HG02798 (cell line): ENCODE data around the gene PRPF40B.
A peak's percentile ranks its signal among the peaks of the same experiment; 100 is the strongest.

Experiments used
- ATAC-seq: cut with Tn5 transposase; IDR thresholded peaks from one replicate; pipeline ENCODE4 v1.9.1; 2021; ENCODE audit warnings: mild to moderate bottlenecking; ENCODE audit not compliant: unreplicated experiment, poor library complexity

Gene PRPF40B

GRCh38 chr12:49654715-49655114, 31.4 kb downstream of the PRPF40B start:
- no peak for ATAC-seq

GRCh38 chr12:49655595-49656236, 32.4 kb downstream of the PRPF40B start:
- ATAC-seq: no peak

- ATAC-seq: no peak
Observed at GRCh38 chr12:49658276-49658675, 34.9 kb downstream of the PRPF40B start.

GRCh38 chr12:49659753-49660152, 36.4 kb downstream of the PRPF40B start:
- no peak for ATAC-seq

GRCh38 chr12:49661191-49661590, 37.8 kb downstream of the PRPF40B start:
- no peak for ATAC-seq

- no peak for ATAC-seq
Observed at GRCh38 chr12:49661746-49662145, 38.4 kb downstream of the PRPF40B start.

GRCh38 chr12:49662998-49663843, 39.9 kb downstream of the PRPF40B start:
- peak; percentile 72 for ATAC-seq

GRCh38 chr12:49664167-49664566, 40.8 kb downstream of the PRPF40B start:
- ATAC-seq: no peak

GRCh38 chr12:49664591-49665239, 41.4 kb downstream of the PRPF40B start:
- peak; percentile 73 for ATAC-seq

- ATAC-seq: no peak
Observed at GRCh38 chr12:49665384-49665783, 42.0 kb downstream of the PRPF40B start.

- no peak for ATAC-seq
Observed at GRCh38 chr12:49666176-49666575, 42.8 kb downstream of the PRPF40B start.

GRCh38 chr12:49667325-49668090, 44.1 kb downstream of the PRPF40B start:
- ATAC-seq: no peak

- ATAC-seq: no peak
Observed at GRCh38 chr12:49669796-49670195, 46.4 kb downstream of the PRPF40B start.

- no peak for ATAC-seq
Observed at GRCh38 chr12:49671031-49671765, 47.8 kb downstream of the PRPF40B start.

- no peak for ATAC-seq
Observed at GRCh38 chr12:49672301-49673217, 49.2 kb downstream of the PRPF40B start.

- no peak for ATAC-seq
Observed at GRCh38 chr12:49673446-49674317, 50.3 kb downstream of the PRPF40B start.

GRCh38 chr12:49674318-49674981, 51.1 kb downstream of the PRPF40B start:
- no peak for ATAC-seq
